Cardiac muscle cell (in vitro differentiated cells and primary cell): ENCODE data around the gene ESPN. TPM values are rescaled to one million over a fixed set of nuclear protein-coding genes. Genes with fewer than 3 reads are reported as not detected.

Experiments
- DNase-seq, 2 donors: peaks; one replicate each; pipeline versions ENCODE4 v3.0.0 to v3.0.0-alpha.2; 2010 to 2017; ENCODE audit warnings: low read depth in 1 of 2, low spot score in 1 of 2
- H3K27ac ChIP-seq: fragments of 200-600 bp; sonication (generic); 2 replicates; pipeline ENCODE4 v1.5.1; 2016
- H3K27me3 ChIP-seq: fragments of 200-600 bp; sonication (generic); 2 replicates; pipeline ENCODE4 v1.6.0; 2016; ENCODE audit warnings: control low read depth
- H3K36me3 ChIP-seq: fragments of 200-600 bp; sonication (generic); 2 replicates; pipeline ENCODE4 v1.5.1; 2016; ENCODE audit warnings: control low read depth
- H3K4me1 ChIP-seq: fragments of 200-600 bp; sonication (generic); 2 replicates; pipeline ENCODE4 v1.8.1; 2017; ENCODE audit warnings: low read depth, mild to moderate bottlenecking, mixed run types
- H3K4me3 ChIP-seq: fragments of 200-600 bp; sonication (generic); 2 replicates; pipeline ENCODE4 v1.5.1; 2016; ENCODE audit warnings: mild to moderate bottlenecking
- H3K9me3 ChIP-seq: fragments of 200-600 bp; sonication (generic); 2 replicates; pipeline ENCODE4 v1.5.1; 2017; ENCODE audit warnings: low read depth, mild to moderate bottlenecking, control low read depth
- CTCF ChIP-seq: IDR thresholded peaks from 2 replicates; pipeline ENCODE4 v1.5.1; 2012; ENCODE audit warnings: low read depth, mild to moderate bottlenecking, low read length
- polyA plus RNA-seq: library from polyadenylated mRNA; unstranded; fragments of >200 nt; fragmentation: Nextera tagmentation; extraction: Ambion mirVana; gene quantifications from 2 replicates; pipeline ENCODE4 v1.2.1, GENCODE V29; 2016
- total RNA-seq: library from RNA; depleted of rRNA; stranded (reverse); fragments of >200 nt; gene quantifications from 2 replicates; pipeline ENCODE4 v1.2.3, GENCODE V29; 2016

Gene ESPN
- total and polyA plus RNA-seq, 2 experiments from 2014 or later, result 8.0 to 18.1 TPM

GRCh38 chr1:6417961-6418667 lies 6.5 kb upstream of the ESPN start:
- no peaks in the 10 kb centered on the region for H3K9me3 ChIP-seq
- H3K27me3 ChIP-seq, result peaks cover 99% of the 10 kb centered on the region
- no peak for TF ChIP-seq CTCF
- DNase-seq, result no peak
- H3K27ac ChIP-seq, result no peak overlapping the region
- no peaks in the 10 kb centered on the region for H3K36me3 ChIP-seq
- peaks cover 2% of the 10 kb centered on the region for H3K4me1 ChIP-seq
- no peak overlapping the region for H3K4me3 ChIP-seq

GRCh38 chr1:6418668-6419396 lies 5.7 kb upstream of the ESPN start:
- H3K36me3 ChIP-seq, result no peaks in the 10 kb centered on the region
- peaks cover 2% of the 10 kb centered on the region for H3K4me1 ChIP-seq
- H3K9me3 ChIP-seq, result no peaks in the 10 kb centered on the region
- H3K4me3 ChIP-seq, result no peak overlapping the region
- H3K27ac ChIP-seq, result no peak overlapping the region
- no peak for TF ChIP-seq CTCF
- H3K27me3 ChIP-seq, result peaks cover 99% of the 10 kb centered on the region
- no peak for DNase-seq

GRCh38 chr1:6419397-6419803 lies 5.2 kb upstream of the ESPN start:
- Histone ChIP-seq H3K27me3 (peaks cover 100% of the 10 kb centered on the region), H3K9me3 (no peaks in the 10 kb centered on the region), H3K36me3 (no peaks in the 10 kb centered on the region), H3K4me3 (peak overlapping the region; percentile 20), H3K4me1 (peaks cover 2% of the 10 kb centered on the region), H3K27ac (no peak overlapping the region)
- DNase-seq, result no peak
- TF ChIP-seq CTCF, result no peak

GRCh38 chr1:6419804-6420453 lies 4.6 kb upstream of the ESPN start, which contains the start of gene HES2:
Gene HES2, minus strand, starts transcription at chr1:6419919. Its CDS starts 99 bp downstream, at chr1:6419820.
- Histone ChIP-seq H3K4me3 (peak within 1 kb of the TSS; percentile 20), H3K27ac (no peak within 1 kb of the TSS), H3K36me3 (no peaks in the 10 kb centered on the region), H3K4me1 (peaks cover 2% of the 10 kb centered on the region), H3K27me3 (peaks cover 100% of the 10 kb centered on the region), H3K9me3 (no peaks in the 10 kb centered on the region)
- DNase-seq, result no peak
- no peak for TF ChIP-seq CTCF

- peaks cover 100% of the 10 kb centered on the region for H3K27me3 ChIP-seq
- no peak overlapping the region for H3K27ac ChIP-seq
- H3K4me3 ChIP-seq, result no peak overlapping the region
- no peaks in the 10 kb centered on the region for H3K36me3 ChIP-seq
- peaks cover 2% of the 10 kb centered on the region for H3K4me1 ChIP-seq
- TF ChIP-seq CTCF, result no peak
- no peak for DNase-seq
- no peaks in the 10 kb centered on the region for H3K9me3 ChIP-seq
These were observed 4.0 kb upstream of the ESPN start for GRCh38 chr1:6420454-6421042.
